GM23248 (cell line): ENCODE results near the gene SLC43A1.

Source experiments
- EZH2 ChIP-seq: fragments of 200-600 bp; sonication (generic); IDR thresholded peaks from 2 replicates; pipeline ENCODE4 v1.6.1; 2018; ENCODE audit warnings: antibody characterized with exemption, mild to moderate bottlenecking; ENCODE audit not compliant: insufficient read depth, poor library complexity, severe bottlenecking
- EZH2phosphoT487 ChIP-seq: fragments of 200-600 bp; sonication (generic); IDR thresholded peaks from 2 replicates; pipeline ENCODE4 v1.6.1; 2018; ENCODE audit warnings: antibody characterized with exemption, moderate library complexity, mild to moderate bottlenecking, low read depth; ENCODE audit not compliant: insufficient read depth

GRCh38 chr11:57544566-57544965 lies 29.1 kb upstream of the SLC43A1 start:
- TF ChIP-seq EZH2, result no peak
- TF ChIP-seq EZH2phosphoT487, result no peak
